GM23338 (cell line): ENCODE results near the gene CPTP. TPM values are rescaled to one million over a fixed set of nuclear protein-coding genes. Genes with fewer than 3 reads are reported as not detected.

Experiments
- ATAC-seq: fragments of 200-7000 bp; cut with Tn5 transposase; 3 replicates; pipeline ENCODE4 v1.9.1; 2020
- DNase-seq: peaks from one replicate; pipeline ENCODE4 v3.0.0-alpha.2; 2015; ENCODE audit warnings: low spot score
- H2AFZ ChIP-seq: fragments of 200-600 bp; sonication (generic); 2 replicates; pipeline ENCODE4 v1.8.0; 2016; ENCODE audit warnings: antibody characterized with exemption, mild to moderate bottlenecking, moderate library complexity
- H3F3A ChIP-seq: fragments of 200-600 bp; sonication (generic); replicated peaks from 2 replicates; pipeline ENCODE4 v1.8.0; 2017; ENCODE audit warnings: antibody characterized with exemption, mixed run types, low read depth
- H3K27ac ChIP-seq: fragments of 200-600 bp; sonication (generic); 2 replicates; pipeline ENCODE4 v1.6.1; 2016; ENCODE audit warnings: low read depth
- H3K27me3 ChIP-seq: fragments of 200-600 bp; sonication (generic); 2 replicates; pipeline ENCODE4 v1.8.0; 2016; ENCODE audit warnings: mild to moderate bottlenecking, mixed run types, moderate library complexity; ENCODE audit not compliant: insufficient read depth
- H3K36me3 ChIP-seq: fragments of 200-600 bp; sonication (generic); 2 replicates; pipeline ENCODE4 v1.8.0; 2016; ENCODE audit warnings: mild to moderate bottlenecking; ENCODE audit not compliant: insufficient read depth
- H3K4me1 ChIP-seq: fragments of 200-600 bp; sonication (generic); 2 replicates; pipeline ENCODE4 v1.8.0; 2016; ENCODE audit warnings: mild to moderate bottlenecking, moderate library complexity; ENCODE audit not compliant: insufficient read depth
- H3K4me2 ChIP-seq: fragments of 200-600 bp; sonication (generic); 2 replicates; pipeline ENCODE4 v1.7.1; 2017; ENCODE audit warnings: mixed run types
- H3K4me3 ChIP-seq: fragments of 200-600 bp; sonication (generic); 2 replicates; pipeline ENCODE4 v1.6.1; 2016; ENCODE audit warnings: mixed run types
- H3K79me2 ChIP-seq: fragments of 200-600 bp; sonication (generic); replicated peaks from 2 replicates; pipeline ENCODE4 v1.8.0; 2017; ENCODE audit warnings: mild to moderate bottlenecking; ENCODE audit not compliant: insufficient read depth
- H3K9me2 ChIP-seq: fragments of 200-600 bp; sonication (generic); 2 replicates; pipeline ENCODE4 v1.8.0; 2017; ENCODE audit not compliant: insufficient read depth
- H4K20me1 ChIP-seq: fragments of 200-600 bp; sonication (generic); replicated peaks from 2 replicates; pipeline ENCODE4 v1.8.0; 2017; ENCODE audit warnings: mild to moderate bottlenecking; ENCODE audit not compliant: insufficient read depth
- H3K27ac Mint-ChIP-seq: 2 replicates; pipeline ENCODE4 v1.8.0; 2020; ENCODE audit warnings: inconsistent platforms, mild to moderate bottlenecking, moderate library complexity, mixed read lengths
- H3K27me3 Mint-ChIP-seq: 3 replicates; pipeline ENCODE4 v1.8.0; 2022; ENCODE audit warnings: low read depth, mild to moderate bottlenecking, moderate library complexity, mixed read lengths, inconsistent platforms; ENCODE audit not compliant: insufficient read depth, poor library complexity
- H3K36me3 Mint-ChIP-seq: 3 replicates; pipeline ENCODE4 v1.8.0; 2021; ENCODE audit warnings: low read depth, mild to moderate bottlenecking, inconsistent platforms, moderate library complexity, mixed read lengths
- H3K4me1 Mint-ChIP-seq: 3 replicates; pipeline ENCODE4 v1.8.0; 2020; ENCODE audit warnings: mild to moderate bottlenecking, inconsistent platforms, mixed read lengths
- H3K4me3 Mint-ChIP-seq: 3 replicates; pipeline ENCODE4 v1.8.0; 2021; ENCODE audit warnings: moderate library complexity, mild to moderate bottlenecking, inconsistent platforms, mixed read lengths
- H3K9me3 Mint-ChIP-seq: 3 replicates; pipeline ENCODE4 v1.8.0; 2020; ENCODE audit warnings: moderate library complexity, mild to moderate bottlenecking, inconsistent platforms, mixed read lengths
- EZH2 ChIP-seq: fragments of 200-600 bp; sonication (generic); IDR thresholded peaks from one replicate; pipeline ENCODE4 v1.8.0; 2017; ENCODE audit warnings: antibody characterized with exemption, mild to moderate bottlenecking, low read depth; ENCODE audit not compliant: unreplicated experiment
- JUNB ChIP-seq: IDR thresholded peaks from one replicate; pipeline ENCODE4 v1.6.1; 2016; ENCODE audit warnings: antibody characterized with exemption; ENCODE audit not compliant: unreplicated experiment
- NANOG ChIP-seq: IDR thresholded peaks from 2 replicates; pipeline ENCODE4 v1.6.1; 2016; ENCODE audit warnings: antibody characterized with exemption, borderline replicate concordance
- POLR2AphosphoS5 ChIP-seq: IDR thresholded peaks from 2 replicates; pipeline ENCODE4 v1.6.1; 2016; ENCODE audit warnings: antibody characterized with exemption, low read depth
- REST ChIP-seq: IDR thresholded peaks from one replicate; pipeline ENCODE4 v1.6.1; 2018; ENCODE audit warnings: antibody characterized with exemption; ENCODE audit not compliant: unreplicated experiment
- STAT1 ChIP-seq: IDR thresholded peaks from one replicate; pipeline ENCODE4 v1.6.1; 2016; ENCODE audit warnings: antibody characterized with exemption; ENCODE audit not compliant: unreplicated experiment
- ZNF114 ChIP-seq: fragments of 250-450 bp; sonication (Bioruptor Pico); IDR thresholded peaks from 2 replicates; pipeline ENCODE4 v1.5.0; 2020; ENCODE audit warnings: mild to moderate bottlenecking, moderate library complexity
- ZNF462 ChIP-seq: fragments of 250-450 bp; sonication (Bioruptor Pico); IDR thresholded peaks from 2 replicates; pipeline ENCODE4 v1.5.0; 2020; ENCODE audit warnings: mild to moderate bottlenecking, moderate library complexity
- polyA plus RNA-seq: library from polyadenylated mRNA; unstranded; fragments of >200 nt; fragmentation: Nextera tagmentation; extraction: Ambion mirVana; gene quantifications from 2 replicates; pipeline ENCODE4 v1.2.1, GENCODE V29; 2016
- total RNA-seq: library from RNA; depleted of rRNA; stranded (reverse); fragments of >200 nt; shearing (Covaris generic); gene quantifications from 2 replicates; pipeline ENCODE4 v1.2.3, GENCODE V29; 2014

CPTP gene
- total and polyA plus RNA-seq, 2 experiments from 2014 or later: 8.1 to 13.5 TPM

- TF ChIP-seq ZNF114 (CRISPR knock-in tag): no peak
- TF ChIP-seq EZH2: no peak
- TF ChIP-seq REST: no peak
- TF ChIP-seq JUNB: no peak
These were observed 17.2 kb upstream of the CPTP start (continued) for GRCh38 chr1:1307261-1307922.

- ATAC-seq (peak; percentile 25), DNase-seq (peak; percentile 91)
- no peaks in the 10 kb centered on the region for H3K9me2 ChIP-seq
- peaks cover 7% of the 10 kb centered on the region; the same call in 1 of the 2 replicates for H3K36me3 ChIP-seq
- Mint-ChIP-seq H3K27ac (no peak within 1 kb of the TSS; the same call in 1 of the 2 replicates), H3K27me3 (peaks cover 20% of the 10 kb centered on the region), H3K36me3 (peaks cover 12% of the 10 kb centered on the region), H3K9me3 (no peaks in the 10 kb centered on the region), H3K4me1 (peaks cover 20% of the 10 kb centered on the region; the same call in 2 of the 3 replicates), H3K4me3 (peak within 1 kb of the TSS; percentile 80)
- H3K79me2 ChIP-seq: peaks cover 5% of the 10 kb centered on the region; the same call in 1 of the 2 replicates
- peaks cover 9% of the 10 kb centered on the region; the same call in 1 of the 2 replicates for H3F3A ChIP-seq
- peak within 1 kb of the TSS; percentile 93 for H2AFZ ChIP-seq
- peaks cover 7% of the 10 kb centered on the region; the same call in 1 of the 2 replicates for H3K4me1 ChIP-seq
- H3K4me3 ChIP-seq: peak within 1 kb of the TSS; percentile 90
- peak within 1 kb of the TSS; percentile 90 for H3K4me2 ChIP-seq
- H3K27ac ChIP-seq: no peak within 1 kb of the TSS
- no peaks in the 10 kb centered on the region for H3K27me3 ChIP-seq
- H4K20me1 ChIP-seq: no peaks in the 10 kb centered on the region; the same call in 1 of the 2 replicates
- TF ChIP-seq STAT1 (no peak), ZNF462 (CRISPR knock-in tag) (no peak), NANOG (no peak), JUNB (peak; percentile 89), REST (no peak), POLR2AphosphoS5 (peak; percentile 52), EZH2 (no peak)
These were observed 16.5 kb upstream of the CPTP start, which contains the start of the genes ACAP3 and PUSL1 for GRCh38 chr1:1307923-1308755. ACAP3 (minus strand) TSS chr1:1307930; CDS start chr1:1307815, 115 bp downstream. PUSL1 (plus strand) TSS chr1:1308597; CDS start chr1:1308644, 47 bp downstream.
